ENCODE data around the gene CUL1.
"Not testable (repeated sequence)": the region's sequence is repeated elsewhere in the genome, so short reads cannot be mapped to it uniquely, and the experiment has no call there.

The CUL1 gene

GRCh38 chr7:148697256-148698006, 1.3 kb upstream of the CUL1 start:
- no peak for DNase-seq

- no peak for DNase-seq
Measured at GRCh38 chr7:148698007-148698396, 701 bp upstream of the CUL1 start.

GRCh38 chr7:148699024-148699781, 500 bp downstream of the CUL1 start:
- peak; percentile 57 for DNase-seq

GRCh38 chr7:148699782-148700629, 1.3 kb downstream of the CUL1 start:
- peak; percentile 6 for DNase-seq

- DNase-seq, result no peak
Measured at GRCh38 chr7:148700661-148701064, 2.0 kb downstream of the CUL1 start.

- no peak for DNase-seq
Measured at GRCh38 chr7:148701414-148701813, 2.7 kb downstream of the CUL1 start.

GRCh38 chr7:148702876-148703670, 4.4 kb downstream of the CUL1 start:
- no peak for DNase-seq

GRCh38 chr7:148703671-148703962, 4.9 kb downstream of the CUL1 start:
- not testable (repeated sequence) for DNase-seq

GRCh38 chr7:148704189-148704588, 5.5 kb downstream of the CUL1 start:
- DNase-seq, result no peak

GRCh38 chr7:148704970-148705369, 6.3 kb downstream of the CUL1 start:
- DNase-seq, result no peak

- no peak for DNase-seq
Measured at GRCh38 chr7:148706368-148706767, 7.7 kb downstream of the CUL1 start.

- DNase-seq, result no peak
Measured at GRCh38 chr7:148708026-148708885, 9.6 kb downstream of the CUL1 start.

- no peak for DNase-seq
Measured at GRCh38 chr7:148709014-148709413, 10.3 kb downstream of the CUL1 start.

GRCh38 chr7:148710426-148710825, 11.7 kb downstream of the CUL1 start:
- DNase-seq, result not testable (repeated sequence)

- no peak for DNase-seq
Measured at GRCh38 chr7:148711191-148712102, 12.7 kb downstream of the CUL1 start.

- no peak for DNase-seq
Measured at GRCh38 chr7:148712678-148713329, 14.1 kb downstream of the CUL1 start.

GRCh38 chr7:148714498-148714897, 15.8 kb downstream of the CUL1 start:
- no peak for DNase-seq

GRCh38 chr7:148715027-148715426, 16.3 kb downstream of the CUL1 start:
- DNase-seq, result no peak

GRCh38 chr7:148717266-148717793, 18.6 kb downstream of the CUL1 start:
- no peak for DNase-seq

- DNase-seq, result no peak
Measured at GRCh38 chr7:148718431-148718830, 19.7 kb downstream of the CUL1 start.

Measured in NCI-H146 (cell line).